H1 (cell line): ENCODE measurements around the gene SEMA6A. TPM values are rescaled to one million over a fixed set of nuclear protein-coding genes. Genes with fewer than 3 reads are reported as not detected.

Source experiments
- CTCF ChIA-PET: fragments of 300-600 bp; sonication (Branson Sonifier 250); formaldehyde crosslinking; loops from one replicate; lab custom pipeline; 2021; ENCODE audit not compliant: partially characterized antibody; lab: Charles Lee
- POLR2A ChIA-PET: fragments of 300-600 bp; sonication (Branson Sonifier 250); formaldehyde crosslinking; loops from one replicate; lab custom pipeline; 2021; ENCODE audit warnings: inconsistent platforms; ENCODE audit not compliant: partially characterized antibody; lab: Charles Lee
- DNase-seq, 2 experiments: peaks; one replicate each; pipeline versions ENCODE4 v3.0.0 to v3.0.0-alpha.2; 2010 to 2022; ENCODE audit warnings: low spot score in 2 of 2, low read depth in 1 of 2, mixed read lengths in 1 of 2
- FAIRE-seq: peaks from 2 replicates; lab custom pipeline; 2011; peaks lifted over from hg19 to GRCh38; lab: Jason Lieb, UNC
- H2AFZ ChIP-seq: 2 replicates; pipeline ENCODE4 v1.8.1; 2012; ENCODE audit warnings: low read length, inconsistent platforms
- H2AK5ac ChIP-seq: 2 replicates; pipeline ENCODE4 v1.6.1; 2013; ENCODE audit warnings: low read depth, low read length
- H2BK120ac ChIP-seq: replicated peaks from 2 replicates; pipeline ENCODE3; 2013; ENCODE audit warnings: low read depth, low read length, inconsistent platforms
- H2BK12ac ChIP-seq: 2 replicates; pipeline ENCODE4 v1.6.1; 2013; ENCODE audit warnings: low read depth, low read length
- H2BK15ac ChIP-seq: 2 replicates; pipeline ENCODE4 v1.6.1; 2013; ENCODE audit warnings: low read length
- H2BK20ac ChIP-seq: 2 replicates; pipeline ENCODE4 v1.6.1; 2013; ENCODE audit warnings: low read length
- H2BK5ac ChIP-seq: 2 replicates; pipeline ENCODE4 v1.6.1; 2013; ENCODE audit warnings: low read depth, low read length
- H3K14ac ChIP-seq: 2 replicates; pipeline ENCODE4 v1.6.1; 2013; ENCODE audit warnings: inconsistent platforms; ENCODE audit not compliant: insufficient read length
- H3K18ac ChIP-seq: 2 replicates; pipeline ENCODE4 v1.6.1; 2013; ENCODE audit warnings: low read length; ENCODE audit errors: extremely low read depth
- H3K23ac ChIP-seq: 2 replicates; pipeline ENCODE4 v1.6.1; 2013; ENCODE audit warnings: inconsistent platforms; ENCODE audit not compliant: insufficient read length
- H3K23me2 ChIP-seq: 2 replicates; pipeline ENCODE4 v1.6.1; 2013; ENCODE audit warnings: low read depth, low read length
- H3K27ac ChIP-seq: 2 replicates; pipeline ENCODE4 v1.6.1; 2011; ENCODE audit warnings: low read depth, low read length, inconsistent platforms
- H3K27me3 ChIP-seq, 4 experiments: replicated peaks in 1 of 4; 1 replicate in 1 of 4; 2 replicates in 3 of 4; pipeline versions ENCODE4 v1.6.1 to v1.8.1; 2011 to 2013; ENCODE audit warnings: low read length in 3 of 4, mild to moderate bottlenecking in 3 of 4, inconsistent platforms in 2 of 4, mixed read lengths in 2 of 4, moderate library complexity in 1 of 4; ENCODE audit not compliant: control insufficient read depth in 3 of 4, insufficient read depth in 3 of 4; ENCODE audit errors: extremely low read depth in 1 of 4
- H3K36me3 ChIP-seq, 4 experiments: 2 replicates each; pipeline versions ENCODE4 v1.6.1 to v1.8.1; 2011 to 2013; ENCODE audit warnings: mild to moderate bottlenecking in 4 of 4, low read length in 3 of 4, moderate library complexity in 2 of 4, control low read depth in 1 of 4, inconsistent platforms in 1 of 4; ENCODE audit not compliant: insufficient read depth in 4 of 4, control insufficient read depth in 2 of 4
- H3K4ac ChIP-seq: replicated peaks from 2 replicates; pipeline ENCODE3; 2013; ENCODE audit warnings: low read length, low read depth, mixed read lengths, inconsistent platforms; ENCODE audit not compliant: insufficient read length
- H3K4me1 ChIP-seq, 4 experiments: replicated peaks in 1 of 4; 1 replicate in 1 of 4; 2 replicates in 3 of 4; pipeline versions ENCODE4 v1.6.1 to v1.8.1; 2011 to 2013; ENCODE audit warnings: low read length in 3 of 4, inconsistent platforms in 2 of 4, mixed read lengths in 1 of 4; ENCODE audit not compliant: insufficient read depth in 4 of 4, control insufficient read depth in 3 of 4
- H3K4me2 ChIP-seq, 2 experiments: 2 replicates each; pipeline versions ENCODE4 v1.6.1 to v1.8.1; 2011 to 2013; ENCODE audit warnings: low read depth in 2 of 2, low read length in 2 of 2, control low read depth in 1 of 2, inconsistent platforms in 1 of 2, mild to moderate bottlenecking in 1 of 2; ENCODE audit not compliant: insufficient read depth in 1 of 2
- H3K4me3 ChIP-seq, 4 experiments: fragments of 200-600, 300-600 bp in 1 of 4; sonication (generic), shearing (Covaris generic), sonication (Bioruptor Twin) in 1 of 4; 2 replicates each; pipeline versions ENCODE4 v1.5.1 to v1.8.1; 2011 to 2016; ENCODE audit warnings: low read length in 4 of 4, low read depth in 3 of 4, control low read depth in 2 of 4, inconsistent platforms in 2 of 4, mild to moderate bottlenecking in 2 of 4, mixed read lengths in 1 of 4, moderate library complexity in 1 of 4; ENCODE audit not compliant: insufficient read depth in 2 of 4; ENCODE audit errors: extremely low read depth in 1 of 4
- H3K56ac ChIP-seq: replicated peaks from 2 replicates; pipeline ENCODE3; 2013; ENCODE audit warnings: low read depth, mild to moderate bottlenecking, mixed read lengths, low read length, inconsistent platforms; ENCODE audit not compliant: insufficient read length
- H3K79me1 ChIP-seq: 2 replicates; pipeline ENCODE4 v1.6.1; 2013; ENCODE audit warnings: low read depth, low read length, control low read depth
- H3K79me2 ChIP-seq, 2 experiments: 2 replicates each; pipeline versions ENCODE4 v1.6.1 to v1.8.1; 2012 to 2013; ENCODE audit warnings: low read length in 2 of 2, mild to moderate bottlenecking in 2 of 2, inconsistent platforms in 1 of 2; ENCODE audit not compliant: insufficient read depth in 2 of 2, control insufficient read depth in 1 of 2
- H3K9ac ChIP-seq, 4 experiments: replicated peaks in 1 of 4; 1 replicate in 1 of 4; 2 replicates in 3 of 4; pipeline versions ENCODE4 v1.6.1 to v1.8.1; 2011 to 2013; ENCODE audit warnings: low read depth in 3 of 4, low read length in 3 of 4, control low read depth in 2 of 4, mild to moderate bottlenecking in 2 of 4, moderate library complexity in 2 of 4, inconsistent platforms in 1 of 4; ENCODE audit errors: extremely low read depth in 1 of 4
- H3K9me3 ChIP-seq, 2 experiments: 2 replicates each; pipeline versions ENCODE4 v1.6.1 to v1.8.1; 2012 to 2013; ENCODE audit warnings: mild to moderate bottlenecking in 2 of 2, moderate library complexity in 2 of 2, control low read depth in 1 of 2, inconsistent platforms in 1 of 2, low read depth in 1 of 2, low read length in 1 of 2, mixed read lengths in 1 of 2; ENCODE audit not compliant: insufficient read depth in 2 of 2
- H4K20me1 ChIP-seq, 2 experiments: replicated peaks in 1 of 2; 2 replicates each; pipeline versions ENCODE3 to v1.8.1; 2011 to 2013; ENCODE audit warnings: inconsistent platforms in 2 of 2, low read length in 2 of 2, mild to moderate bottlenecking in 1 of 2; ENCODE audit not compliant: insufficient read depth in 2 of 2, control insufficient read depth in 1 of 2
- H4K5ac ChIP-seq: 2 replicates; pipeline ENCODE4 v1.6.1; 2013; ENCODE audit warnings: low read length, low read depth, mixed read lengths, inconsistent platforms; ENCODE audit not compliant: insufficient read length
- H4K8ac ChIP-seq: 2 replicates; pipeline ENCODE4 v1.8.0; 2013; ENCODE audit warnings: mild to moderate bottlenecking, moderate library complexity, low read length, inconsistent platforms; ENCODE audit not compliant: insufficient read depth; ENCODE audit errors: extremely low read depth
- H4K91ac ChIP-seq: replicated peaks from 2 replicates; pipeline ENCODE3; 2013; ENCODE audit warnings: low read length, mixed read lengths, inconsistent platforms; ENCODE audit not compliant: insufficient read length
- CTBP2 ChIP-seq: IDR thresholded peaks from 2 replicates; pipeline ENCODE4 v1.7.0; 2011; ENCODE audit warnings: borderline replicate concordance, mild to moderate bottlenecking, moderate library complexity, mixed read lengths, low read length; ENCODE audit not compliant: insufficient read depth, insufficient read length
- FOSL1 ChIP-seq: IDR thresholded peaks from 2 replicates; pipeline ENCODE4 v1.6.1; 2011; ENCODE audit warnings: mild to moderate bottlenecking, low read depth, low read length, moderate library complexity; ENCODE audit not compliant: insufficient read depth
- GABPA ChIP-seq: IDR thresholded peaks from 2 replicates; pipeline ENCODE4 v1.6.1; 2011; ENCODE audit warnings: mild to moderate bottlenecking, low read length, moderate library complexity, borderline replicate concordance; ENCODE audit not compliant: insufficient read depth
- PHF8 ChIP-seq: fragments of 200-600 bp; sonication (generic); conservative IDR thresholded peaks from 2 replicates; pipeline ENCODE4 v1.7.1; 2012; ENCODE audit warnings: low read depth, mild to moderate bottlenecking, inconsistent platforms, low read length, moderate library complexity
- POLR2AphosphoS5 ChIP-seq: IDR thresholded peaks from 2 replicates; pipeline ENCODE4 v1.6.1; 2011; ENCODE audit warnings: low read depth, low read length
- RBBP5 ChIP-seq: IDR thresholded peaks from 2 replicates; pipeline ENCODE4 v1.7.1; 2012; ENCODE audit warnings: low read depth, mild to moderate bottlenecking, inconsistent platforms, low read length, moderate library complexity, borderline replicate concordance
- SP1 ChIP-seq: IDR thresholded peaks from 2 replicates; pipeline ENCODE4 v1.6.1; 2011; ENCODE audit warnings: low read depth, low read length
- TBP ChIP-seq: IDR thresholded peaks from 2 replicates; pipeline ENCODE4 v1.6.1; 2011; ENCODE audit warnings: low read depth, low read length, improper control_type of control experiment
- WGBS, 2 experiments: shearing (Covaris generic) in 1 of 2; methylation state at CpG; one replicate each; pipeline versions ENCODE4 v1.1.6 to v1.1.7; 2013 to 2015; ENCODE audit warnings: low lambda C conversion rate in 2 of 2, mixed read lengths in 2 of 2, inconsistent platforms in 1 of 2, low coverage in 1 of 2, missing lambda C conversion rate in 1 of 2; ENCODE audit not compliant: insufficient replicate concordance in 2 of 2, insufficient coverage in 1 of 2, insufficient read length in 1 of 2; ENCODE audit errors: extremely low coverage in 1 of 2, missing lambda C conversion rate in 1 of 2; 5-methylcytosine and 5-hydroxymethylcytosine counted together
- polyA plus RNA-seq, 7 experiments: library from polyadenylated mRNA; depleted of rRNA in 3 of 7; stranded (reverse) in 5 of 7; unstranded in 2 of 7; fragments of >200 nt in 5 of 7; fragments of 200-250 nt in 2 of 7; gene quantifications; 1 replicate in 5 of 7; 2 replicates in 1 of 7; 4 replicates in 1 of 7; pipeline versions ENCODE4 v1.2.1 to v1.2.3, GENCODE V29; 2011 to 2013; ENCODE audit warnings: missing spikeins in 2 of 7, mixed read lengths in 2 of 7
- total RNA-seq: library from RNA; stranded (reverse); fragmentation: NEBNext Ultra II Directional; extraction: Animal tissue kit (Norgen Biotek cat#: 25700); gene quantifications from 2 replicates; pipeline ENCODE4 v1.2.1, GENCODE V29; 2021
- TF ChIP-seq, protein P1 (sequence below): IDR thresholded peaks from 2 replicates; pipeline ENCODE4 v1.6.1; 2012; ENCODE audit warnings: inconsistent platforms
- TF ChIP-seq, protein P2 (sequence below): IDR thresholded peaks from 2 replicates; pipeline ENCODE4 v1.6.1; 2012; ENCODE audit warnings: low read length, inconsistent platforms
- TF ChIP-seq, protein P3 (sequence below): IDR thresholded peaks from 2 replicates; pipeline ENCODE4 v1.6.1; 2011; ENCODE audit warnings: low read depth, mild to moderate bottlenecking, low read length; ENCODE audit not compliant: insufficient read depth

SEMA6A gene
- total and polyA plus RNA-seq, 2 of the 8 experiments (the other 6 are each of a cell fraction or from before 2014, with no cell fraction given): 78.3 to 277 TPM

DNA sequence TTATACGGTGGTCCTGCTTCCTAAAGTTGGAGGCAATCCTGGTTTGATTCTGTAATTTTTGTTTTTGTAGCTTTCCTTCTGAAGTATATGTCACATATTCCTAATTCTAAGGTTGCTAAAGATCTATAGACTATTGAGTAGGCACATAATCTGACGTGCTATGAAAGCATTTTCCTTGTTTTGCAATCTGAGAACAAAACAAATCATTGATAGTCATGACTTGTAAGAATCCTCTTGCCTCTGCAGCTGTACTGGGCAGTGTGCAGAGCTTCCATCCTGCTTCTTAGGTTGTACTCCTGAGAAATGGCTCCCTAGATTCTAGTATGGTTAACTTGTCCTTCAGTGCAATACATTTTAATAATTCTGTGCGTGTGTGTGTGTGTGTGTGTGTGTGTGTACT is 35.4 kb downstream of the SEMA6A start:
- Histone ChIP-seq H3K14ac (no peak overlapping the region), H4K91ac (no peak overlapping the region), H3K79me2 (peaks cover 82 to 99% of the 10 kb centered on the region in 2 experiments), H3K27ac (no peak overlapping the region), H3K23me2 (no peaks in the 10 kb centered on the region), H3K56ac (no peak overlapping the region), H3K79me1 (peaks cover 2% of the 10 kb centered on the region; the same call in 1 of the 2 replicates), H4K8ac (no peak overlapping the region), H2BK15ac (no peak overlapping the region), H3K4me1 (peaks cover 3 to 20% (median 10%) of the 10 kb centered on the region in 4 experiments; a peak in 6 of 7 replicates), H3K4me2 (no peak overlapping the region), H3K9ac (no peak overlapping the region), H2AK5ac (no peak overlapping the region), H3K18ac (no peak overlapping the region), H3K9me3 (no peaks in the 10 kb centered on the region), H2AFZ (no peak overlapping the region), H3K36me3 (peaks cover 0 to 22% (median 0%) of the 10 kb centered on the region in 4 experiments; a peak in 1 of 8 replicates), H2BK5ac (no peak overlapping the region), H4K5ac (no peak overlapping the region), H2BK20ac (no peak overlapping the region), H3K23ac (no peak overlapping the region), H4K20me1 (peaks cover 36 to 38% of the 10 kb centered on the region in 2 experiments), H2BK12ac (no peak overlapping the region), H3K4me3 (no peak overlapping the region), H2BK120ac (no peak overlapping the region), H3K27me3 (no peaks in the 10 kb centered on the region), H3K4ac (no peak overlapping the region)
- whole genome bisulfite sequencing, 2 experiments: 89% methylated on average over 3 of the region's 3 CpGs; no CpG with 5 or more reads in 1 of the 2 experiments
- CTCF ChIA-PET: no interaction called here
- POLR2A ChIA-PET: interaction anchor here (0.7 to 0.9 kb wide), 3 partner anchors 9 to 36 kb away, joined by 3 to 4 read pairs (median 3); no protein-coding TSS in a partner anchor
- DNase-seq (no peak), FAIRE-seq (no peak)
- TF ChIP-seq GABPA: no peak
- TF ChIP-seq TBP: no peak
- TF ChIP-seq SP1: no peak
- no peak for TF ChIP-seq CTBP2
- no peak for TF ChIP-seq FOSL1
- TF ChIP-seq POLR2AphosphoS5: no peak
- TF ChIP-seq, protein P1, sequence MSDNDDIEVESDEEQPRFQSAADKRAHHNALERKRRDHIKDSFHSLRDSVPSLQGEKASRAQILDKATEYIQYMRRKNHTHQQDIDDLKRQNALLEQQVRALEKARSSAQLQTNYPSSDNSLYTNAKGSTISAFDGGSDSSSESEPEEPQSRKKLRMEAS: no peak
- no peak for TF ChIP-seq PHF8
- TF ChIP-seq, protein P2, sequence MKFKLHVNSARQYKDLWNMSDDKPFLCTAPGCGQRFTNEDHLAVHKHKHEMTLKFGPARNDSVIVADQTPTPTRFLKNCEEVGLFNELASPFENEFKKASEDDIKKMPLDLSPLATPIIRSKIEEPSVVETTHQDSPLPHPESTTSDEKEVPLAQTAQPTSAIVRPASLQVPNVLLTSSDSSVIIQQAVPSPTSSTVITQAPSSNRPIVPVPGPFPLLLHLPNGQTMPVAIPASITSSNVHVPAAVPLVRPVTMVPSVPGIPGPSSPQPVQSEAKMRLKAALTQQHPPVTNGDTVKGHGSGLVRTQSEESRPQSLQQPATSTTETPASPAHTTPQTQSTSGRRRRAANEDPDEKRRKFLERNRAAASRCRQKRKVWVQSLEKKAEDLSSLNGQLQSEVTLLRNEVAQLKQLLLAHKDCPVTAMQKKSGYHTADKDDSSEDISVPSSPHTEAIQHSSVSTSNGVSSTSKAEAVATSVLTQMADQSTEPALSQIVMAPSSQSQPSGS: no peak
- TF ChIP-seq RBBP5: no peak
- TF ChIP-seq, protein P3, sequence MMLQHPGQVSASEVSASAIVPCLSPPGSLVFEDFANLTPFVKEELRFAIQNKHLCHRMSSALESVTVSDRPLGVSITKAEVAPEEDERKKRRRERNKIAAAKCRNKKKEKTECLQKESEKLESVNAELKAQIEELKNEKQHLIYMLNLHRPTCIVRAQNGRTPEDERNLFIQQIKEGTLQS: no peak
